ENCODE results near the gene ITGB3.
"Not testable (repeated sequence)": the region's sequence is repeated elsewhere in the genome, so short reads cannot be mapped to it uniquely, and the experiment has no call there.

ITGB3 gene

DNA sequence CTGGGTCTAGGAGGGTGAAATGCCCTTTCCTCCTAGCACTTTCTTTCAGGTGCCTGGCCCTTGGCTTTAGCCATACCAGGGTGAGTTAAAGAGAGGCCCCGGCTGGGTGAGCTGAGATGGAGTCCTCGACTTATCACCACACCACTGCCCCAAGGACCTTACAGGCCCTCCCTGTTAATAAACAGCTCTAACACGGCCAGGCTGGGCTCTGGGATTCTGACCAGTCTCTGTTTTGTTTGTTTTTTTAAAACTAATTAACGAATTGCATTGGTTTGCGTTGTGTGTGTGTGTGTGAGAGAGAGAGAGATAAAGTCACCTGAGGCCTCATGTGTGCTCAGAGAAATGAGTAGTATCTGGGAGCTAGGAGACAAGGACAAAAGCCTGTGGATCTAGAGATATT lies 30.2 kb upstream of the ITGB3 start:
- no peak for DNase-seq

DNA sequence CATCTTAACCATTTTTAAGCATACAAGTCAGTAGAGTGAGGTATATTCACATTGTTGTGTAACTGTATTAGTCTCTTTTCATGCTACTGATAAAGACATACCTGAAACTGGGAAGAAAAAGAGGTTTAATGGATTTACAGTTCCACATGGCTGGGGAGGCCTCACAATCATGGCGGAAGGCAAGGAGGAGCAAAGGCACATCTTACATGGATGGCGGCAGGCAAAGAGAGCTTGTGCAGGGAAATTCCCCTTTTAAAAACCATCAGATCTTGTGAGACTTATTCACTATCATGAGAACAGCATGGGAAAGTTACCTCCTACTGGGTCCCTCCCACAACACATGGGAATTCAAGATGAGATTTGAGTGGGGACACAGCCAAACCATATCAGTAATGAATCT lies 29.6 kb upstream of the ITGB3 start:
- DNase-seq: not testable (repeated sequence)

DNA sequence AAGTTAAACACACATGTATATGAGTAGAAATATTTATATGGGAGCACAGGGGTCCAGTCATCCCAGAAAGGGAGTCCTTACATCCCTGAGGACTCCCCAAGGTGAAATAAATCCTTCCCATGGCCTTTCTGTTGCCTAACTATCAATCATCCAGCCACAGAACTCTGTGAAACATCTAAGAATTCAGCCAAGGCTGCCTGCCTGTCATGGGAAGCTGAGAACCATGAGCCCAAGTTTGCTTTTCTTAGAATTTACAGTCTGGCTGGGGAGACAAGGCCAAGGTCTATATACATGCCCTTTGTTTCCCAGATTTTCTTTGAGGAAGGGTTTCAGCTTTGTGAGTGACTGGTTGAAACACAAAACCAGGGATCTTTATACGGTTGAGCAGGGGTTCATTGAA lies 28.7 kb upstream of the ITGB3 start:
- DNase-seq: no peak

DNA sequence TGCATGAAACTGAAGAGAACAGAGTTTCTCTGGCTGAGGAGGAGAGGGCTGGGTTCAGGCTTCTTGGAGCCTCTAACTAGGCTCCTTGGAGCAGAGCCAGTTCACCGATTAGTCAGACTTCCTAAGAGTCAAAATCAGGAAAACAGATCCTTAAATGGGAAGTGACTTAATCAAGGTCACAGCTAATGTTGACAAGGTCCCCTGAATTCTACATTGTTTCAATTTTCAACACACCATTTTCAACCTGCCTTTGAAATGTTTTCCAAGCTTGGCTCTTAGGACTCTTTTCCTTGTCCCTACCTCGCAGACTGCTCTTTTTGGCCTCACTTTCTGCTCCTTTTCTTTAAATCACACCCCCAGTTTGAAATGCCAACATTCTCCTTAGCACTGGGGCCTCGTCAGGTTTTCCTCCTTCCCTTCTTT lies 28.2 kb upstream of the ITGB3 start:
- DNase-seq: no peak

DNA sequence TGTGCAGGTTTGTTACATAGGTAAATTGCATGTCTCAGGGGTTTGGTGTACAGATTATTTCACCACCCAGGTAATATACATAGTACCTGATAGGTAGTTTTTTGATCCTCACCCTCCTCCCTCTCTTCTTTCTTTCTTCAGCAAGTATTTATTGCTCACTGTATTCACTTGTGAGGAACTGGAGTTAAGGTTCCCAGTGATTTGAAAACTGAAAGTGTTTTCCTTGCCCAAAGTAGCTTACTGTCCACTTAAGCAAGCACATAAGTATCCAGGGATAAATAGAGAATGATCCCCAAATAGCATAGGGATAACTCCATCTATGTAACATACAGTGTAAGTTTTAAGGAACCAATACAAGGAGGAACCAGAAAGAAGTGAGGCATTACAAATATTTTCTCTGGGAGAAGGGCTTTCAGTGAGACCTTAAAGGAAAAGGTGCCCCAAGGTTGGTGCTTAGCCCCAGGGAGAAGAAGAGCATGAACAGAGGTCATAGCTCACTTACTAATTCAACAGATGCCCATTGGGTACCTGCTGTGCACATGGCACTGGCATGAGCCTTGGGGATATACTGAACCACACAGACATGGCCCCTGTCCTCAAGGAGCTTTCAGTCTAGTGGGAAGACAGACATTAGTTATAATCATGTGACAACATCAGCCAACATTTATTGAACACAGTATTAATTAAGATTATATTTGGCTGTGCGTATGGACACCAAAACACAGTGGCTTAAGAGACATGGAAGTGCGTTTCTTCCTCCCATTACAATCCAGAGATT lies 27.5 kb upstream of the ITGB3 start:
- no peak for DNase-seq

DNA sequence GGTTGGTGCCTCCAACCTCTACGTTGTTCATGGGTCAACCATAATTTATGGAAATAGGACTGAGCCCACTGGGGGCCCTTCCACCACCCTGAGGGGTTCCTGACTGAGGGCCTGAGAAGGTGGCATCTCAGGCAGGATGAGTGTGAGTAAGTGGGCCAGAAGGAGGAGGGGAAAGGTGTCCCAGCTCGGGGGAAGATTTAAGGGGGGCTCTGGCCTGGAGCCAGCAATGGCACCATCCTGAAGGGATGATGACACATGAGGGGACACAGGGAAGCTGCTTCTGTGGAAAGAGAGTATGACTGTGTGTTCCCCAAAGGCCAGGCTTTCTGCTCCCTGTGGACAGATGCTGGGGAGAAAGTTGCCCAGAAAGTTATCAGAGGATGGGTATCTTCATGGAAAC lies 25.8 kb upstream of the ITGB3 start:
- DNase-seq: no peak

DNA sequence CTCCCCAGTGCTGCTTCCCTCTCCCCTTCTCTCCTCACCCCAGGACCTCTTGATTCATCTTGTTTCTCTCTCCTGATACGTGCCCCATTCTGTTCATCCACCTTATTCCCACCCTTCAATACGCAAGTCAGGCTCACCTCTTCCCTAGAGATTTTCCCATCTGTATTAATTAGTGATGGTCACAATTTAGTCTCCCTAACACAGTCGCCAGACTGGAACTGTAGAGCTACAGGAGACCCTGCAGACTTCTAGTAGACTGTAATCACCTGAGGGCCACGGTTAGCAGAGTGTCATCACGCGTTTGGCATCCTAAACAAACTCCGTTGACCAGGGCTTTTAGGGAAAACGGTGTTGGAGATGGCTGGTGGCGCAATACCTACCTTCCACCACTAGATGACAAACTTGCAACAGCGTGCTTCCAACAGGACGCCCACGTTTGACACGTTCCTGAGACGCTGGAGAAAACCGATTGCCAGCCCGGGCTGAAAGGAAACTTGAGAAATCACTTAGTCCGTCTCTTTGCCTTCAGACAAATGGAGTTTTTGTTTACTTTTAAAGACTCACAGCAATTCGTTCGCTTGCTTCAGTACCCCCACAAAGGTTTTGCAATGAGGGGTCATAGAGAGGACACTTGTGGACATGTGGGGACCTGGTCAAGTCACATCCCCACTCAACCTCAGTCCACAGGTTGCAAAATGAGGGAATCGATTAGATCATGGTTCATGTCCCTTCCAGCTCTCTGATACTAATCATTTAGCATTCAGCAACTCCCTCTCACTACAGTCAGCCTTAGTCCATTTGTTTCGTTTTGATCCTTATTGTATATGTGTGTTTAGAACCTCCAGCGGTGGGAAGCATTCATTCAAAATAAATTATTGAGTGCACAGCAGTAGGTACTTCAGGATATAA lies 23.8 kb upstream of the ITGB3 start:
- peak; percentile 75 for DNase-seq

DNA sequence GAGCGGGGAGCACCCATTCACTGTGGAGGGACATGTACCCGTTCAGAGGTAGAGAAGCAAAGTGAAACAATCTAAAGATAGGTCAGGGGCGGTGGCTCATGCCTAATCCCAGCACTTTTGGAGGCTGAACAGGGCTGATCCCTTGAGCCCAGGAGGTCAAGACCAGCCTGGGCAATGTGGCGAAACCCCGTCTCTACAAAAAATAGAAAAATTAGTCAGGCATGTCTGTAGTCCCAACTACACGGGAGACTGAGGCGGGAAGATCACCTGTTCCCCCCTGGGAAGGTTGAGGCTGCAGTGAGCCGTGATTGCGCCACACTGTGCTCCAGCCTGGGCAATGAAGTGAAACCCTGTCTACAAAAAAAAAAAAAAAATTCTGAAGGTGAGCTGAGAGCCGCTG lies 22.8 kb upstream of the ITGB3 start:
- DNase-seq: no peak

DNA sequence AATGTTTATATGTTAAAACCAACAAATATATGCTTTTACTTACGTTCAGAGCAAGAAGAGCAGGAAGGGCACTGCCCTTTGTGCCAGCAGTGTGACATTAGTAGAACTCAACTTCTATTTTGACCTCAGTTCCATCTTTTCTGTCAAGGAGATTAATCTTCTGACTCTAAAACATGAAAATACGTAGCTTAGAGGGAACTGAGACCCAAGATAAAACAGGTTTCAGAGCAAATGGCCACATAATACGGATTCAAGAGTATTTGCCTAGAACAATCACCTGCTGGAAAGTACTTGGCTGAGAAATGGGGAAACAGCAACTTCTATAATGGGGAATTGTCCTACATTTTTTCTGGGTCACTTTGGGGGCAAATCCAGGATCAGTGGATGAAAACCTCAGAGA lies 22.3 kb upstream of the ITGB3 start:
- no peak for DNase-seq

DNA sequence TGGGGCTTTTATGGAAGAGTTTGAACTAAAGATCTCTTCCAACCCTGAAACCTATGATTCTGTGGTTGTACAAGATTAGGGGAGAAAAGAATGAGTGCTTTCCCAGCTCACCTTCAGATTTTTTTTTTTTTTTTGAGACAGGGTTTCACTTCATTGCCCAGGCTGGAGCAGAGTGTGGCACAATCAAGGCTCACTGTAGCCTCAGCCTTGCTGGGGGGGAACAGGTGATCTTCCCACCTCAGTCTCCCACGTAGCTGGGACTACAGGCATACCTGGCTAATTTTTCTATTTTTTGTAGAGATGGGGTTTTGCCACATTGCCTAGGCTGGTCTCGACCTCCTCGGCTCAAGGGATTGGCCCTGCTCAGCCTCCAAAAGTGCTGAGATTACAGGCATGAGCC lies 21.8 kb upstream of the ITGB3 start:
- DNase-seq: no peak

DNA sequence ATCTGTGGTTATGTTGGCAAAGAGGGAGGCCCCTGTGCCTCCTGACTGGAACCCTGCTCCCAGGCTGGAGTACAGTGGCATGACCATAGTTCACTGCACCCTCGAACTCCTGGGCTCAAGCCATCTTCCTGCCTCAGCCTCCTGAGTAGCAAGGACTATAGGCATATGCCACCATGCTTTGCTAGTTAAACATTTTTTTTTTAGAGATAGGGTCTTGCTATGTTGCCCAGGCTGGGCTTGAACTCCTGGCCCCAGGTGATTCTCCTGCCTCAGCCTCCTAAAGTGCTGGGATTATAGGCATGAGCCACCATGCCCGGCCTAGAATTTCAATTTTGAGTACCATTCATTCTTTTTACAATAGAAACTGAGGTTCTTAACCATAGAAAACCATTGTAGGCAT lies 21.2 kb upstream of the ITGB3 start:
- no peak for DNase-seq

DNA sequence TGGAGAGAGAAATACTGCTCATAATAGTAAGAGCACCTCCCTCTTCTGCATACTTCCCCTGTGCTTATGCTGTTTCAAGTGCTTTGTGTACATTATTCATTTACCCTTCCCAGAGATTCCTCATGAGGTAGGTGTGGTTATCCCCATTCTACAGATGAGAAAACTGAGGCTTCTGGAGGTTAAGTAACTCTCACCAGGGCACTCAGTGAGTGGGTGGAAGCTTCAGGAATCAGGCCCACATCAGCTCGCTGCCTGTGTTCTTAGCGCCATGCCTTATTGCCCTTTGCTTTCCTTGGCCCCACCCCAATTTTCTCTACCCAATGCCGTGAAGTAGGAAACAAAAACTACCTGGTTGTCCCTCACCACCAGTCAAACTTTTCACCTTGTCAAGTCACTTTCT lies 18.1 kb upstream of the ITGB3 start:
- DNase-seq: no peak

DNA sequence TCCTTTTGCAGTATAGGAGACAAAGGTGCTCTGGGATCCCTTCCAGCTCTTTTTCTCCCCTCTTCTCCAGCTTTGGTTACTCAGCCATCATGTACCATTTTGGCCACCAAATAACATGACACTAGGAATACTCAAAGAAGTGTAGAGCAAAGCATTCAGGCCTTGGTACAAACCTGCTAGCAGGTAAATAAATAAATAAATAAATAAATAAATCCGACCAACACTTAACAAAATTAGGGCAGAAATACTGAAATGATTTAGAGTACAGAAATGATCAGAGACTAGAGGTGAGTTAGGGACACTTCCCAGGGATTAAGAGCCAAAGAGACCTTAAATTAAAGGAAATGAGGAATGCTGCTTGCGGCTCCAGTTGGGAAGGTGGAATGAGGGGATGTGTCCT lies 17.7 kb upstream of the ITGB3 start:
- DNase-seq: no peak

DNA sequence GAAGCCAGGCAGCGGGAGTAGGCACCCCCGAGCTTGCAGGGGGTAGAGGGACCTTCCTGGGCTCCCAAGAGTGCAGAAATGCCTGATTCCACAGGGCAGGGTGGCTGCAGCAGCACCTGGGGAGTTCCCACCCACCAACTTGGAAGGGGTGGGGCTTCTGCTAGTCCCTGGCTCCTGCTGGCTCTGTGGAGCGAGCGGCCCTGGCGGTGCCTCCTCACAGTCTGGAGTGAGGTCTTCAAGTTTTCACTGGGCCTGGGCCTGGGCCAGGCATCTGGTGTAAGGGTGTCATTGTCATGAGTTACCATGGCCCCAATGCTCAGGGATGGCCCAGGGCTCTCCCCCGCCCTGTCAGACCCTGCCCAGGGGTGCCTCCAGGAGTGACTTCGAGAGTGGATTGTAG lies 15.8 kb upstream of the ITGB3 start:
- DNase-seq: no peak

DNA sequence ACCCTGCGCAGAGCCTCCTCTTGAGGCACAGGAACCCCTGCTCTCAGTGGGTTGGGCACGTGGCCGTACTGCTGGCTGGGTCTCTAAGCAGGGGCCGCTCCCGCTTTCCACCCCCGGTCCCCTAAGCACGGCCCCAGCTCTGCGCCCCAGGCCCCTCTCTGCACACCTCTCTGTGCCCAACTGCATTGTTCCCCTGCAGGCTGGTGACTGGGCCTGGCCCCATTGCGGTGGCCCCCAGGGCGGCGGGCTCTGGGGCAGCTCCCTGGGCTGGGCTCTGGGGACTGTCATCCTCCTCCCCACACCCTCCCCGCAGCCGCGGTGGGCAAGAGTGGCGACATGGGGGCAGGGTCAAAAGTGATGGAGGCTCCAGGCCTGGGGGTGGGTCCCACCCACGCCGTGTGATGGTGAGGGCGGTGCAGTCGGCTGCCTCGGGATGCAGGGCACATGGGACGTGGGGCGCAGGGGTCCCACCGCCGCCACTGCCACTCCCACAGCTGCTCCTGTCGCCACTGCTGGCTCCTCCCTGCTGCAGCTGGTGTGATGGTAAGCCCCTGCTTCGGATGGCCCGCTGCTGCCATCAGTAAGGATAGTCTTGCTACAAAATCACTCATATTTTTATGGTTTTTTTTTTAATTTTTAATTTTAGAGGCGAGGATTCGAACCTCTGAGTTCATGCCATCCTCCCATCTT lies 15.2 kb upstream of the ITGB3 start:
- no peak for DNase-seq

DNA sequence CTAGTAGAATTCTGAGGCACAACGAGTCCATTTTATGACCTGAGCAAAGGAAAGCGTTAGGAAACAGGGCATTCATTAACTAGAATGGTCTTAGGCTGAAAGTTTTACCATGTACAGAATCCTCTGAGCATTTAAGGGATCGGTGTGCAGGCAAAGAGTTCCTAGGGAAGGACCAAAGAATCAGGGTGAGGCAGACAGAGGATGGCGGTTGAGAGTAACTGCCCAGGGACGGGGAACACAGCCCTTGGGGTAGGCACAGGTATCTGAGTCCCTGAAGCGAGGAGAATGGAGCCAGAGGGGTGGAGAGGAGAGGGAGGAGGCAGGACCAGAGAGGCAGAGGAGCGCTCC lies 14.0 kb upstream of the ITGB3 start:
- no peak for DNase-seq

DNA sequence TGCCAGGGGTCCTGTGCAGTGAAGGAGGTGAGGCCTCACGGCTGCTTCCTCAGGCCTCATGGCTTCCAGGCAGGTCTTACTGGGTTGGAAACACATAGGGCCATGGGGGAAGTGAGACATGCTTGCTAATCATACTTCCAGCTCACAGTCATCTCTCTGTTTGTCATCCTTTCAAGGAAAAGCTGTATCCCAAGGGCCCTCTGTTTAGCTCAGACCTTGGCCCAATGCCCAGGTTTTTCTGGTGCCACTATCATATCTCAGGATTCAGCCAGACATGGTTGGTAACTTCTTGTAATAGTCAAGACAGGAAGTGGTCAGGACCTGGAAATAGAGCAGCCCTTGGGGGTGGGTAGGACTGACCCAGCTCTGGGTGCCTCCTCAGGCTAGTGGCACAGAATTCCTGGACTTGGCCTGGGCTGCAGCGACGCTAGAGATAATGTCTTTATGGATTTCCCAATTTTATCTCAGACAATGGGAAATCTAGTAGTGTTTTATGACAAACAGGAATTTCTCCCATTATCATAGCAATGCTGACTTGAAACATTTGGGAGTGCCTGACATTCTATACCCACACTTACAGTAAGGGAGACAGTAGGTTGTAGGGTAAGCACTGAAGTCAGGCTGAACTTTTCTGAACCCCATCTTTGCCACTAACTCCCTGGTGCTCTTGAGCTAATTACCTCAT lies 13.5 kb upstream of the ITGB3 start:
- DNase-seq: no peak

DNA sequence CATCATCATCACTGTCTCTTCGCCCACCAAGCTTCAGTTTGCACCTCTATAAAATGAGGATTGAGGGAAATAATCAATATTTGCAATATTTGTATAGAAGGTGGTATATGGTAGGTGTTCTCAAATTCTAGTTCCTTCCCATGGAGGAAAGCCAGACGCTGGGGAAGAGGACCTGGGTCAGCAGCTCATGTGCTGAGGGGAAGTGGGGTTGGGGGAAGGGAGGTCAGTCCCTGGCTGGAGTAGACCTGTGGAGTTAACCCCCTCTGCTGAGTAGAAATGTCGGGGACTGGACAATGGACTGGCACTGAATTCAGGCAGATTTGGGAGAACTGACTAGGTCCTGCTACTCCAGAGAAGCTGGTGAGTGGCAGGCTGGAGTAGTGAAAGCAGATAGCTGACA lies 12.8 kb upstream of the ITGB3 start:
- no peak for DNase-seq

DNA sequence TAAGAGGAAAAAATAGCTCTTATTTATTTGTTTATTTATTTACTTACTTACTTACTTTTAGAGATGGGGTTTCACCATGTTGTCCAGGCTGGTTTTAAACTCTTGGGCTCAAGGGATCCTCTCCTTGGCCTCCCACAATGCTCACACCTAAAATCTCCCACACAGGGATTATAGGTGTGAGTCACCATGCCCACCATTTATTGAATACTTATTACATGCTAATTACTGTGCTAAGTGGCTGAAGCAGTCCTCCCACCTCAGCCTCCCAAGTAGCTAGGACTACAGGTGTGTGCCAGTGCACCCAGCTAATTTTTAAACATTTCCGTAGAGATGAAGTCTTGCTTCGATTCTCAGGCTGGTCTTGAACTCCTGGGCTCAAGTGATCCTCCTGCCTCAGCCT lies 11.0 kb upstream of the ITGB3 start:
- no peak for DNase-seq

DNA sequence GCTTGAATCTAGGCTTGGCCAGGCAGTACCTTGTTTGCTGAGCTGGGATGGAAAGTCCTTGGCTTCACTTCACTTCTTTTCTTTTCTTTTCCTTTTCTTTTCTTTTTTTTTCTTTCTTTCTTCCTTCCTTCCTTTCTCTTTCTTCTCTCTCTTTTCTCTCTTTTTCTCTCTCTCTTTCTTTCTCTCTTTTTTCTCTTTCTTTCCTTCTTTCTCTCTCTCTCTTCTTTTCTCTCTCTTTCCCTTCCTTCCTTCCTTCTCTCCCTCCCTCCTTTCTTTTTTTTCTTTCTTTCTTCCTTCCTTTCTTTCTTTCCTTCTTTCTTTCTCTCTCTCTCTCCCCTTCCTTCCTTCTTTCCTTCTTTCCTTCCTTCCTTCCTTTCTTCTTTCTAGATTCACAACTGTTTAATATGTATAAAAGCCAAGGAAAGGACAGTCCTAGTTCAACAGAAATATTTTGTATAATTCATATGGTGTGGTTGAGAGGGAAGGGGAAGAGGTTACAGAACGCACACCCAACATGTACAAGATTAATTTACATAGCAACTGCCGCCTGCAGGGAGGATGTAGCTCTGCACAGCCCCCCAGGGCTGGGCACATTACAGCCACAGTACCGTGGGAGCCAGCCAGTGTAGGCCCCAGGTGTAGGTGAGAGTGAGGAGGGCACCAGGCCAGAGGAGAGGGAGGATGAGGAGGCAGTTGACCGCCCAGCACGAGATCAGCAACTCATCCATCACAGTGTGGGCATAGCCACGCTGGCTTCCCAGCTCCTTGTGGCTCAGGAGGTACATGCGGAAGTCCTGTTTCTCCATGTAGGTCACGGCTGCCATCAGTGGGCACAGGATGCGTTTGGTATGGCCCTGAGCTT lies 9.7 kb upstream of the ITGB3 start:
- DNase-seq: no peak

DNA sequence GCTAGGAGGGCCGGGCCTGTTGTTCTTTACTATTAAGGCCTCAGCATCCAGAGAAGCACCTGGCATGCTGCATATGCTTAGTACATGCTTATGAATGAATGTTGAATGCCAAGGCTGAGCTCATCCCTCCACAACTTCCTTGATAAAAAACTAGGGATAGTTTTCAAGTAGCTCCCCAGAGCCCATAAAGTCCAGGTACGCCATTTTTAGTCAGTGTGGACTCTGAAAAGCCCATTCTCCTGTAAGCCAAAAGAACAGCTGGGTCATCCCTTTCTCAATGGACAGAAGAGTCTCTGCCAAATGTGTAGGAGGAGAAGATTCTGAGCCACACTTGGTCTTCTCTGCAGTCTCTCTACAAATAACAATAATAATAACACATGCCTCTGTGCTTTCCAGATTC lies 8.9 kb upstream of the ITGB3 start:
- no peak for DNase-seq

DNA sequence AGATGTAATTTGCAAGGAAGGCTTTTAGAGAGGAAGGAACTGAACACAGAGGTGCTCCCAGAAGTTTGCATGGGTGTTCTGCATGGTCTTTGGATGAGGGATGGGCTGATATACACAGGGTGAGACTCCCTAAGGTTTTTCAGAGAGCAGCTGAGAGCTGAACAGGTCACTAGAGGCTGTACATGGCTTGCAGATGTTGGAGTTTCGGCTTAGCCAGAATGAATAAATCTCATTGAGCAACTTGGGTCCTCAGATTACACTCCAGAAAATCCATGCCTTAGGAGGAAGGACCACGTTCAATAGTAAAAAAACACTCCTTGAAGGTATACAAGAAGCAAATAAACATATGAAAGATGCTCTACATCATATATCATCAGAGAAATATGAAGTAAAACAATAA lies 7.5 kb upstream of the ITGB3 start:
- DNase-seq: no peak
